IMR-90 (cell line): ENCODE measurements around the gene NT5C3A. TPM values are rescaled to one million over a fixed set of nuclear protein-coding genes. Genes with fewer than 3 reads are reported as not detected.

ENCODE experiments used
- ATAC-seq: fragments of 200-7000 bp; cut with Tn5 transposase; 2 replicates; pipeline ENCODE4 v1.9.1; 2020; ENCODE audit warnings: low read depth, mild to moderate bottlenecking, moderate library complexity
- BruUV-seq: library from RNA; stranded (reverse); fragments of 400-500 nt; replicated peaks from 2 replicates; lab custom pipeline; 2021; lab: Mats Ljungman, UMichigan
- CTCF ChIA-PET: fragments of 300-600 bp; formaldehyde crosslinking; extraction: SDS; loops from one replicate; lab custom pipeline; 2021; ENCODE audit warnings: antibody characterized with exemption; lab: Yijun Ruan, JAX
- POLR2A ChIA-PET: fragments of 300-600 bp; sonication (Branson Sonifier 250); formaldehyde crosslinking; loops from one replicate; lab custom pipeline; 2022; ENCODE audit warnings: antibody characterized with exemption; ENCODE audit not compliant: unreplicated experiment; lab: Charles Lee
- DNase-seq: peaks from one replicate; pipeline ENCODE4 v3.0.0; 2013
- H2AFZ ChIP-seq: replicated peaks from 2 replicates; pipeline ENCODE3; 2013; ENCODE audit warnings: low read length, mild to moderate bottlenecking; ENCODE audit not compliant: poor library complexity
- H2AK5ac ChIP-seq: 2 replicates; pipeline ENCODE4 v1.6.1; 2013; ENCODE audit warnings: low read depth, low read length, inconsistent platforms
- H2AK9ac ChIP-seq: replicated peaks from 2 replicates; pipeline ENCODE3; 2013; ENCODE audit warnings: mild to moderate bottlenecking, low read depth, low read length, moderate library complexity; ENCODE audit not compliant: poor library complexity
- H2BK120ac ChIP-seq: 2 replicates; pipeline ENCODE4 v1.6.1; 2013; ENCODE audit warnings: low read depth, low read length, inconsistent platforms
- H2BK15ac ChIP-seq: 3 replicates; pipeline ENCODE4 v1.6.1; 2013; ENCODE audit warnings: low read depth, low read length, inconsistent platforms
- H2BK20ac ChIP-seq: 2 replicates; pipeline ENCODE4 v1.6.1; 2013; ENCODE audit warnings: low read depth, mild to moderate bottlenecking, inconsistent platforms, low read length, moderate library complexity
- H2BK5ac ChIP-seq: 2 replicates; pipeline ENCODE4 v1.6.1; 2013; ENCODE audit warnings: mild to moderate bottlenecking, low read depth, low read length, inconsistent platforms; ENCODE audit not compliant: poor library complexity, severe bottlenecking
- H3K14ac ChIP-seq: replicated peaks from 2 replicates; pipeline ENCODE4 v1.6.1; 2013; ENCODE audit warnings: low read depth, low read length, inconsistent platforms
- H3K18ac ChIP-seq: 2 replicates; pipeline ENCODE4 v1.6.1; 2013; ENCODE audit warnings: low read depth, low read length, control low read depth
- H3K23ac ChIP-seq: 2 replicates; pipeline ENCODE4 v1.6.1; 2013; ENCODE audit warnings: low read depth, low read length, inconsistent platforms
- H3K27ac ChIP-seq: 2 replicates; pipeline ENCODE4 v1.5.1; 2013; ENCODE audit warnings: mild to moderate bottlenecking, control low read depth, low read length; ENCODE audit not compliant: insufficient read depth
- H3K27me3 ChIP-seq: 2 replicates; pipeline ENCODE4 v1.6.1; 2013; ENCODE audit warnings: low read length; ENCODE audit not compliant: control insufficient read depth, insufficient read depth
- H3K36me3 ChIP-seq: 2 replicates; pipeline ENCODE4 v1.6.1; 2013; ENCODE audit warnings: low read length, mixed read lengths; ENCODE audit not compliant: control insufficient read depth, insufficient read depth
- H3K4ac ChIP-seq: 2 replicates; pipeline ENCODE4 v1.6.1; 2013; ENCODE audit warnings: low read depth, low read length, inconsistent platforms
- H3K4me1 ChIP-seq: 2 replicates; pipeline ENCODE4 v1.6.1; 2013; ENCODE audit warnings: low read length, mixed read lengths; ENCODE audit not compliant: control insufficient read depth, insufficient read depth
- H3K4me2 ChIP-seq: 2 replicates; pipeline ENCODE4 v1.6.1; 2013; ENCODE audit warnings: low read depth, mild to moderate bottlenecking, control low read depth, low read length, moderate library complexity
- H3K4me3 ChIP-seq: 2 replicates; pipeline ENCODE4 v1.5.1; 2013; ENCODE audit warnings: low read depth, mild to moderate bottlenecking, control low read depth, low read length, moderate library complexity; ENCODE audit not compliant: insufficient read depth
- H3K56ac ChIP-seq: 2 replicates; pipeline ENCODE4 v1.6.1; 2013; ENCODE audit warnings: low read length, inconsistent platforms; ENCODE audit not compliant: insufficient read depth; ENCODE audit errors: extremely low read depth
- H3K79me1 ChIP-seq, 2 experiments: 2 replicates each; pipeline ENCODE4 v1.6.1; 2013; ENCODE audit warnings: low read length in 2 of 2, inconsistent platforms in 1 of 2, low read depth in 1 of 2
- H3K9ac ChIP-seq: 2 replicates; pipeline ENCODE4 v1.6.1; 2013; ENCODE audit warnings: low read depth, low read length, control low read depth
- H3K9me1 ChIP-seq: 2 replicates; pipeline ENCODE4 v1.6.1; 2013; ENCODE audit warnings: low read length, inconsistent platforms; ENCODE audit not compliant: insufficient read depth
- H3K9me3 ChIP-seq: 2 replicates; pipeline ENCODE4 v1.6.1; 2013; ENCODE audit warnings: low read length; ENCODE audit not compliant: control insufficient read depth, insufficient read depth
- H4K20me1 ChIP-seq: 2 replicates; pipeline ENCODE4 v1.6.1; 2013; ENCODE audit warnings: low read length, inconsistent platforms; ENCODE audit not compliant: insufficient read depth
- H4K5ac ChIP-seq: 2 replicates; pipeline ENCODE4 v1.6.1; 2013; ENCODE audit warnings: mild to moderate bottlenecking, low read depth, low read length, control low read depth
- H4K8ac ChIP-seq, 2 experiments: 2 replicates each; pipeline ENCODE4 v1.6.1; 2013; ENCODE audit warnings: low read depth in 2 of 2, low read length in 2 of 2, control low read depth in 1 of 2, inconsistent platforms in 1 of 2
- H4K91ac ChIP-seq: 2 replicates; pipeline ENCODE4 v1.6.1; 2013; ENCODE audit warnings: low read depth, low read length, inconsistent platforms; ENCODE audit not compliant: insufficient read depth
- BHLHE40 ChIP-seq: fragments of 150-350 bp; IDR thresholded peaks from 2 replicates; pipeline ENCODE4 v1.6.1; 2016; ENCODE audit warnings: mild to moderate bottlenecking, low read depth, low read length
- CEBPB ChIP-seq: IDR thresholded peaks from 2 replicates; pipeline ENCODE4 v1.6.1; 2012; ENCODE audit warnings: low read depth, low read length, improper control_type of control experiment
- CTCF ChIP-seq: conservative IDR thresholded peaks from 2 replicates; pipeline ENCODE4 v1.5.1; 2012; ENCODE audit warnings: mild to moderate bottlenecking, low read depth, low read length, improper control_type of control experiment
- FOS ChIP-seq: fragments of 150-350 bp; IDR thresholded peaks from 2 replicates; pipeline ENCODE4 v1.6.1; 2016; ENCODE audit warnings: low read depth, low read length
- MAFK ChIP-seq: IDR thresholded peaks from 2 replicates; pipeline ENCODE4 v1.6.1; 2012; ENCODE audit warnings: low read depth, low read length, improper control_type of control experiment
- MAZ ChIP-seq: IDR thresholded peaks from 2 replicates; pipeline ENCODE4 v1.6.1; 2012; ENCODE audit warnings: low read depth, mild to moderate bottlenecking, low read length, improper control_type of control experiment, moderate library complexity, borderline replicate concordance
- MXI1 ChIP-seq: IDR thresholded peaks from 2 replicates; pipeline ENCODE4 v1.6.1; 2012; ENCODE audit warnings: low read depth, mild to moderate bottlenecking, low read length, moderate library complexity, borderline replicate concordance
- NFE2L2 ChIP-seq: fragments of 150-350 bp; IDR thresholded peaks from 2 replicates; pipeline ENCODE4 v1.6.1; 2016; ENCODE audit warnings: low read depth, mild to moderate bottlenecking, low read length
- POLR2A ChIP-seq: IDR thresholded peaks from 2 replicates; pipeline ENCODE4 v1.6.1; 2012; ENCODE audit warnings: mild to moderate bottlenecking, low read depth, low read length
- RAD21 ChIP-seq: IDR thresholded peaks from 2 replicates; pipeline ENCODE4 v1.6.1; 2012; ENCODE audit warnings: low read length, improper control_type of control experiment
- RCOR1 ChIP-seq: IDR thresholded peaks from 2 replicates; pipeline ENCODE4 v1.6.1; 2012; ENCODE audit warnings: mild to moderate bottlenecking, low read length, improper control_type of control experiment; ENCODE audit not compliant: insufficient replicate concordance
- RFX5 ChIP-seq: IDR thresholded peaks from 2 replicates; pipeline ENCODE4 v1.8.0; 2012; ENCODE audit warnings: low read depth, mild to moderate bottlenecking, low read length, moderate library complexity
- USF2 ChIP-seq: fragments of 150-350 bp; IDR thresholded peaks from 2 replicates; pipeline ENCODE4 v1.6.1; 2017; ENCODE audit warnings: mild to moderate bottlenecking, antibody characterized with exemption, low read length, low read depth
- whole genome bisulfite sequencing, 2 experiments: methylation state at CpG; one replicate each; pipeline versions ENCODE4 v1.1.5 to v1.1.7; 2013; ENCODE audit warnings: missing lambda C conversion rate in 2 of 2; ENCODE audit not compliant: insufficient read length in 1 of 2; ENCODE audit errors: extremely low coverage in 2 of 2; 5-methylcytosine and 5-hydroxymethylcytosine counted together
- dilution Hi-C: fragments of 300-500 bp; cut with HindIII; formaldehyde crosslinking; loops from one replicate; pipeline ENCODE4 v1.14.3; 2018; ENCODE audit warnings: low sequenced_read_pairs; ENCODE audit not compliant: unreplicated experiment
- in situ Hi-C: fragments of 300-500 bp; cut with MboI; formaldehyde crosslinking; loops from 3 replicates; pipeline ENCODE4 v1.14.3; 2019; ENCODE audit warnings: low sequenced_read_pairs, inconsistent platforms, mixed read lengths
- intact Hi-C: fragments of 100-400 bp; cut with micrococcal nuclease; formaldehyde crosslinking; loops from 2 replicates; pipeline ENCODE4 v1.10.0; 2022
- polyA plus RNA-seq, 3 experiments: library from polyadenylated mRNA; depleted of rRNA; stranded (reverse); fragments of >200 nt; gene quantifications; 2 replicates each; pipeline ENCODE4 v1.2.3, GENCODE V29; 2012; ENCODE audit warnings: low replicate concordance in 1 of 3
- total RNA-seq: library from RNA; depleted of rRNA; stranded (reverse); fragments of >200 nt; gene quantifications from 2 replicates; pipeline ENCODE4 v1.2.3, GENCODE V29; 2012
- TF ChIP-seq, protein P1 (sequence below): fragments of 150-350 bp; IDR thresholded peaks from 2 replicates; pipeline ENCODE4 v1.6.1; 2016; ENCODE audit warnings: low read depth, mild to moderate bottlenecking, low read length, moderate library complexity, borderline replicate concordance

Gene NT5C3A
- total and polyA plus RNA-seq, 2 of the 4 experiments (the other 2 are of a cell fraction): 11.3 to 12.2 TPM

DNA sequence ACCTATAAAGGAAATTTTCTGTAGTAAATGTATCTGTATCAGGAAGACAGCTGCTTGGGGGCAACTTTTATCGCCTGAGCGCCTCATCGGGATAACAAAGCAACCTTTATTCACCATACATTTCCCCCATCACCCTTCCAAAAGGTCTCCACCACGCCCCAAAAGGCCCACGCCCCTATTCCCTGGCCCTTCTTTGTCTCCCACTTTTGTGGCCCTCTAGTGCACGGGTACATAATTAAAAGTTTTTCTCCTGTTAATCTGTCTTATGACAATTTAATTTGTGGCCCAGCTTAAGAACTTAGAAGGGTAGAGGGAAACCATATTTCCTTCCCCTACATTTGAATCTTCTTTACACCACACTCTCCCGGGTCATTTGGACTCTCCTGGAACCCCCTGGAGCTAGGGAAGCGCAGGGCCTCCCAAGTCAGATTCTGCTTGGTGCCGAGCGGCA, 46.0 kb upstream of the NT5C3A start:
- H4K5ac ChIP-seq: no peak overlapping the region; the same call in 1 of the 2 replicates
- peaks cover under 1% of the 10 kb centered on the region for H3K36me3 ChIP-seq
- DNase-seq (no peak), ATAC-seq (peak; percentile 1)
- no peak overlapping the region for H2BK15ac ChIP-seq
- CTCF ChIA-PET: interaction anchor here (0.7 to 1.6 kb wide), 5 partner anchors 22 to 301 kb away, joined by 3 to 5 read pairs (median 3); no protein-coding TSS in a partner anchor
- TF ChIP-seq, protein P1, sequence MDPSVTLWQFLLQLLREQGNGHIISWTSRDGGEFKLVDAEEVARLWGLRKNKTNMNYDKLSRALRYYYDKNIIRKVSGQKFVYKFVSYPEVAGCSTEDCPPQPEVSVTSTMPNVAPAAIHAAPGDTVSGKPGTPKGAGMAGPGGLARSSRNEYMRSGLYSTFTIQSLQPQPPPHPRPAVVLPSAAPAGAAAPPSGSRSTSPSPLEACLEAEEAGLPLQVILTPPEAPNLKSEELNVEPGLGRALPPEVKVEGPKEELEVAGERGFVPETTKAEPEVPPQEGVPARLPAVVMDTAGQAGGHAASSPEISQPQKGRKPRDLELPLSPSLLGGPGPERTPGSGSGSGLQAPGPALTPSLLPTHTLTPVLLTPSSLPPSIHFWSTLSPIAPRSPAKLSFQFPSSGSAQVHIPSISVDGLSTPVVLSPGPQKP: no peak
- no peak for TF ChIP-seq MAZ
- no peak for TF ChIP-seq USF2
- TF ChIP-seq POLR2A: no peak
- no peak for TF ChIP-seq MXI1
- no peak for TF ChIP-seq RFX5
- no peak for TF ChIP-seq MAFK
- no peak for TF ChIP-seq FOS
- TF ChIP-seq CEBPB: no peak
- TF ChIP-seq RCOR1: no peak
- TF ChIP-seq BHLHE40: no peak
- no peak for TF ChIP-seq NFE2L2
- no peak for TF ChIP-seq RAD21
- no peak for TF ChIP-seq CTCF
- H3K9me3 ChIP-seq: no peaks in the 10 kb centered on the region
- H3K27ac ChIP-seq: peak overlapping the region; percentile 62
- no peak overlapping the region for H3K18ac ChIP-seq
- peak overlapping the region in 1 of 2 experiments; percentile 63; a peak in 1 of 4 replicates for H4K8ac ChIP-seq
- H2AK5ac ChIP-seq: no peak overlapping the region
- peaks cover 26 to 36% of the 10 kb centered on the region in 2 experiments for H3K79me1 ChIP-seq
- H4K20me1 ChIP-seq: peaks cover 13% of the 10 kb centered on the region
- BruUV-seq: no TSS peak
- H3K4ac ChIP-seq: peak overlapping the region; percentile 68
- peaks cover 6% of the 10 kb centered on the region; the same call in 1 of the 2 replicates for H3K27me3 ChIP-seq
- peak overlapping the region; percentile 95 for H2AFZ ChIP-seq
- H3K56ac ChIP-seq: peak overlapping the region; percentile 71; the same call in 1 of the 2 replicates
- no peaks in the 10 kb centered on the region for H3K9me1 ChIP-seq
- WGBS, 2 experiments: 0% methylated on average over 4 of the region's 10 CpGs; no CpG with 5 or more reads in 1 of the 2 experiments
- peak overlapping the region; percentile 8 for H3K23ac ChIP-seq
- dilution Hi-C loops: no loop called here
- no peak overlapping the region for H4K91ac ChIP-seq
- H2BK120ac ChIP-seq: no peak overlapping the region
- in situ Hi-C loops: no loop called here
- H3K4me3 ChIP-seq: peak overlapping the region; percentile 92
- peak overlapping the region; percentile 100 for H3K4me2 ChIP-seq
- peaks cover 6% of the 10 kb centered on the region for H3K4me1 ChIP-seq
- H3K9ac ChIP-seq: peak overlapping the region; percentile 77
- intact Hi-C loops: loop anchor here (2.0 to 5.0 kb wide), 5 partner anchors 151 to 614 kb away; partner anchors contain the start of genes AVL9, FKBP9 and KBTBD2
- POLR2A ChIA-PET: no interaction called here
- no peak overlapping the region for H2BK20ac ChIP-seq
- no peak overlapping the region for H2BK5ac ChIP-seq
- H3K14ac ChIP-seq: 0 out of 2 replicates have a peak overlapping the region, but pooled peaks have one; percentile 41
- peak overlapping the region; percentile 60 for H2AK9ac ChIP-seq
